ENCODE results near the gene HMX2.
A peak's percentile ranks its signal among the peaks of the same experiment; 100 is the strongest.
"Not testable (repeated sequence)": the region's sequence is repeated elsewhere in the genome, so short reads cannot be mapped to it uniquely, and the experiment has no call there.

HMX2 gene

DNA sequence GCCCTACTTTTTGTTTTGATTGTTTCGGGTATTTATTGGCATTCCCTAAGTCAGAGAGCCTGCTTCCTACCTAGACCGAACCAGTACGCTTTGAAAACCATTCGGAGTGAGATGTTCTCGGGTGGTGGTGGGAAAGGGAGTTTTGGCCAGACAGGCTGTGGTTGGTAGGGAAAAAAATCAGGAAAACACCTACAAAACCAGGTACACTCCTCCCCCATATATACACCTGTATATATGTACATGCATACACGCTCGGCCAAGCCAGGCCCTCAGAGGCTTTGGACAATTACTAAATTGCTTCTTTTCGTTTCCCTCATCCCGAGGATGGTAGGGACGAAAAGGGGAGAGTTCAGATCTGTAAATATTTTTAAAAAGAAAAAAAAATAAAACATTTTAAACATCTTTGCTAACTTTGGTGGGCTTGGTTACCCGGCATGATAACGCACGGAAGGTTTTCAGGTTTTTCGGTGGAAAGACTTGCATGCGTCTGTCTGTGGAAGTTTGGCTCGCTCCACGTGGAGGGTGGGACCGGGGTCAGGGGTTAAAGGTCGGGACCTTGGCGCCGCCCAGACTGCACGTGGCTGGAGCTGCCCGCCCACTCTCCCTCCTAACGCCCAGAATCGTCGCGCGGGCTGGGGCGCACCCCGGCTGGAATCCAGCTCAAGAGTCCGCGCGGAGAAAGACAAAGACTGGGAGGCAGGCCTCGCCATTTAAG lies 2.5 kb downstream of the HMX2 start:
- DNase-seq (ENCODE audit: insufficient read length, low spot score), result no peak
- no peak for FAIRE-seq

- no peak for FAIRE-seq
- DNase-seq (ENCODE audit: insufficient read length, low spot score), result no peak
Observed at GRCh38 chr10:123150986-123151736, 3.2 kb downstream of the HMX2 start.

DNA sequence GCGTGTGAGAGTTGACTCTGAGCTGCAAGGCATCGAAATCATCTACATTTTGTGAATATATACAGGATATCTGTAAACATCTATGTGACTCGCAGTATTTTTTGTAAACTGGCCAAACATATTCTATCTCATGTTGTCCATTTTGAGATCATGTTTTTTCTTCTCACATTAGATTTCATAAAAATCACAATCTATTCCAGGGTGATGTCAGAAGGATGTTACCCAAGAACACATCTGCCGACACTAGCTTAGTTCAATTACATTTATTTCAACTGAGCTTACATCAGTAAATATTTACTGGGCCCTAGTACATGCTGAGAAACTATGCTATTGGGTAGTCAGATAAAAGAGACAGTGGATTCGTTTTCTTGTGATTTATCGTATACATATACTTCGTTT lies 3.8 kb downstream of the HMX2 start:
- FAIRE-seq (no peak), DNase-seq (ENCODE audit: insufficient read length, low spot score) (no peak)

DNA sequence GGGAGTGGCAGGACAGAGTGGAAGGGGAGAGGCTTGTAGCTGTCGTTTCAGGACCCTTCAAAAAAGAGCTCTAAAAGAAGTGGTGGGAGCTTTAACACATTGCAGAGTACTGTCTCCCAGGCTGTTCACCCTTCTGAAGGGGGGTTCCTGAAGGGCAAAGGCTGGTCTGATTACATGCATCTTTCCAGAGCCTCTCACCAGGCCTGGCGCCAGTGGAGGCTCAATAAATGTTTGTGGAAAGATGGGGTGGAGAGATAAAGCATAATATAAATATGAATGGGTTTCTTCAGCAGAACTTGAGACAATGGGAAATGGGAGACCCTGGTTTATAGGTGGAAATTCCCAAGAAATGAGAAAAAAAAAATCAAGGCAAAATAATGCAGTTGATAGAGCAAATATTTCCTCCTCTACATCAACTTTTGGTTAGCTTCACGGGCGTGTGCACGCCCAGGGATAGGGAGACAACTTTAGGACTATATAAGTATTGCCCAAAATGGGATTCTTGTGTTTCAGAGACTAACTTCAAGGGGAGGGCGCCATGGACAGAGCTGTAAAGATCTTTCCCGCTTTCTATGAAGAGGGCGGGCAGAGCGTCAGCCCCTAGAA lies 5.7 kb downstream of the HMX2 start:
- no peak for FAIRE-seq

DNA sequence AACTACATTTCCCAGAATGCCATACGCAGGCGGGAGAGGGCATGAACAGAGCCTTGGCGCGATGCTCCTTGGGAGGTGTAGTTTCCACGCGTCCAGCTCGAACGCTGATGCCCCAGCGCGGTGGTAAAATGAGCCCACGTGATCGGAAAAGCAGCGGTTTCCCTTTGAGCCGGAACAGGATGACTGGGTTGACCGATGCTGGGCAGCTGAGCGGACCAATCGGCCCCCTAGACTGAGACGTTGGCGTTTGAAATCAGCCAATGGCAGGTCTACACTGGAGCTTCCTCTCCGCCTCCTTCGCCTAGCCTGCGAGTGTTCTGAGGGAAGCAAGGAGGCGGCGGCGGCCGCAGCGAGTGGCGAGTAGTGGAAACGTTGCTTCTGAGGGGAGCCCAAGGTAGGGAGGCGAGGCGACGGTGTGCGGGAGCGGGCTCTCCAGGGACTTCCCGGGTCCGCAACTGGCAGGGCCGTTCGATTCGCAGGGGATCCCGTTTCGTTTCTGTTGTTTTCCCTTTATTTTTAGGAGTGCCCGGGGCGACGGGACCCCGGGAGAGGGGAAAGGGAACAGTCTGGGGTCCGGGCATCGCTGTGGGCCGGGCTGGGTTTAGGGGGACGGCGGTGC lies 6.3 kb downstream of the HMX2 start, which contains the start of gene BUB3:
BUB3 (plus strand) TSS at position 311 of the 619 bp plus-strand sequence. CDS start 516 bp downstream, outside the sequence.
- FAIRE-seq (peak; percentile 85), DNase-seq (ENCODE audit: insufficient read length, low spot score) (peak; percentile 88)

More for the DNA sequence above, 5.7 kb downstream of the HMX2 start:
- DNase-seq (ENCODE audit: insufficient read length, low spot score), result no peak

- FAIRE-seq, result no peak
- peak; percentile 48 for DNase-seq (ENCODE audit: insufficient read length, low spot score)
Observed at GRCh38 chr10:123154711-123155505, 7.0 kb downstream of the HMX2 start.

DNA sequence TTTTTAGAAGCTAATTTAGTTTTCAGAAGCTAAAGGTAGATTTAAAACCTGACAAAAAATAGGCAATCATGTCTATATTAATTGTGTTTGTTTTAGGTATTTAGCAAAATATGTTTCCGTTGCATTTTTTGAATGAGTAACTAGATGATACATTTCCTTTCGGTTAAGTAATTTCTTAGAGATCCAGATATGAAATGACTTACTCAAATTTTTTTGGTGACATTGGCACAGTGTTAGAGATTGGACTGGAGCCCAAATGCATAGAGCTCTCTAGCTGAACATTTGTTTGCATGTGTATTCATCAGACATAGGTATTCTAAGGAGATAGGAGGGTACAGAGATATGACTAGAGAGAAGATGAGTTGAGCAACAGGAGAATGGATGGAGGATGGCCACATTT lies 8.1 kb downstream of the HMX2 start:
- no peak for FAIRE-seq
- DNase-seq (ENCODE audit: insufficient read length, low spot score), result no peak

- FAIRE-seq (no peak), DNase-seq (ENCODE audit: insufficient read length, low spot score) (no peak)
Observed at GRCh38 chr10:123157210-123157609, 9.3 kb downstream of the HMX2 start.

DNA sequence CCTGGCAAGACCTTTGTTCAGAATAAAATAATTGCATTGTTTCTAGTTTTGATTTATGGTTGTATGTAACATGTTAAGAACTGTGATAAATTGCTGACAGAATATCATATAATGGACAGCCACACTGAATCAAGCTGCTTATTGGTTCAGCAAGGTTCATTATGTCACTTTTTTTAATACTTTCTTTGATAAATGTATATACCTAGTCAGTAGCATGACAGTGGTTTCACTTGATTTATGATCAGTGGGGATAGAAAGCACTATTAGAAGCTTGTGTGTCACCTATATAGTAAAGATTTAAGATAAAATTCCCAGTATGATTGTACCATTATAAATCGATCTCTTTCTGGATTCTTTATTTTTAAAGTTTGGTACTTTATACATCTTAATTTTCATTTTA lies 10.7 kb downstream of the HMX2 start:
- DNase-seq (ENCODE audit: insufficient read length, low spot score), result no peak
- no peak for FAIRE-seq

DNA sequence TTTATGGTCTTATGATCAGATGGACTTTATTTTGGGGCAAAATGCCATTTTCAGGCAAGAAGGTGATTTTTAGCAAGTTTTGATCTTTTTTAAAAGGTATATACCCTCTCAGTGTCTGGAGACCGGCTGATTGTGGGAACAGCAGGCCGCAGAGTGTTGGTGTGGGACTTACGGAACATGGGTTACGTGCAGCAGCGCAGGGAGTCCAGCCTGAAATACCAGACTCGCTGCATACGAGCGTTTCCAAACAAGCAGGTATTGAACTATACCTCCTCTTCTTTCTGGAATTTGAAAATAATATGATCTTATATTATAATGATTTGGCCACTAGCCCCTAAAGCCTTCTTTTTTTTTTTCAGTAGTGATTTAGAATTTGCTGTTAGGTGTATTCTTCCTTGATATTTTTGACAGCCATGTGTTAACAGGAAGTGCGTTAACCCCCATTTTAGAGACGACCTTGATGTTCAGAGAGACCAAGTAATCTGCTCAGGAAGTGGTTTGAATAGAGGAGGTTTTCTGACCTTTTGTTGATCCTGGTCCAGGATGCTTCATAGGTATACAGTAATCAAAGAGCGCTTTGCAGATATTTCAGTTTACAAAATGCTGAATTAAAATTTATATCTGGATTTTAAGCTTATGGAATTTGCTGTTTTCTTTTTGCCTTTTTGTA lies 12.5 kb downstream of the HMX2 start:
- FAIRE-seq (no peak), DNase-seq (ENCODE audit: insufficient read length, low spot score) (no peak)

DNA sequence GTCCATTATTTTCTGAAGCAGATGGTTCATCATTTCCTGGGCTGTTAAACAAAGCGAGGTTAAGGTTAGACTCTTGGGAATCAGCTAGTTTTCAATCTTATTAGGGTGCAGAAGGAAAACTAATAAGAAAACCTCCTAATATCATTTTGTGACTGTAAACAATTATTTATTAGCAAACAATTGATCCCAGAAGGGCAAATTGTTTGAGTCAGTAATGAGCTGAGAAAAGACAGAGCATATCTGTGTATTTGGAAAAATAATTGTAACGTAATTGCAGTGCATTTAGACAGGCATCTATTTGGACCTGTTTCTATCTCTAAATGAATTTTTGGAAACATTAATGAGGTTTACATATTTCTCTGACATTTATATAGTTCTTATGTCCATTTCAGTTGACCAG lies 16.4 kb downstream of the HMX2 start:
- no peak for DNase-seq (ENCODE audit: insufficient read length, low spot score)
- no peak for FAIRE-seq

DNA sequence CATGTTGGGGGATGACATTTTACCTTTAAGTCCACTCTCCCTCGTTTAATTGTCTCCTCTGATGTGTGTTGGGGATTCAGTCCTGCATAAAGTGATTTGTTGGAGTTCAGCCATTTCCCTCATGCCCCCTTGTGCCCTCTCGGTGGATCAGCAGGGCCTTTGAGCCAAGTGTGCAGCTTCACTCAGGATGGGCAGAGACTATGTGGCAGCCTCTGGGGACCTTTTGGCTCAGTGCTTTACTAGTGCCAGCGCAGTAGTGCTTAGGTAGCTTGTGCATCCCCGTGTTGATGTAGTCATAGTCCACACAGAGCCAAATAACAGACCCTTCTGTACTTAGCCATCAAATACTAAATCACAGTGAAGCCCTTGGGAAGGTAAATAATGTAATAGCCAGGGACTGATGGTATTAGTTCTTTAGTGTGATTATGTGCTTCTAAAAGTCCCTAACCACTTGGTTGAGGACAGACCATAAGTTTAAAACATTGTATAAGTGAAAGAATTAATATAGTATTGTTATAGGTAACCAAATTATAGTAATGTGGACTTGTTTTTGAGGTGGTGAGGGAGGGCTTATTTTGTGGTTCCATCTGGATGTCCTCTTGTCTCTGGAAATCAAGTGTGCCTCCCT lies 17.6 kb downstream of the HMX2 start:
- no peak for FAIRE-seq
- no peak for DNase-seq (ENCODE audit: insufficient read length, low spot score)

DNA sequence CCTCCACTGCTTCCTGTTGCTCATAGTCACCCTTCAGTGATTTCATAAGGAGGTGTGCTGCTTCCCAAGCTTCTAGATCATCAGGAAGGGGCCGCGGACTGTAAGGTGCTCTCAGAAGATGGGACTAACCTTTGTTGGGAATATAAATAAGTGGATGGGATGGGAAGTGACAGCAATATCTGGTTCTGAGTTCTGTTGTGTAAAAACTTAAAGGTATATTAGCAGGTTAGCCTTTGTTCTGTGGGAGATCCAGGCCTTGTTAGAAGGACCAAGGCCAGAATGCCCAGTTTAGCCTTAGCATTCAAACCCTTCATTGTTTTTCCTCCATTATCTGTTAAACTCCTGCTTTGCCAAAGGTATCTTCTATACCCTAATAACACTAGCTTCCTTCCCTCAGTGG lies 18.7 kb downstream of the HMX2 start:
- no peak for FAIRE-seq
- no peak for DNase-seq (ENCODE audit: insufficient read length, low spot score)

DNA sequence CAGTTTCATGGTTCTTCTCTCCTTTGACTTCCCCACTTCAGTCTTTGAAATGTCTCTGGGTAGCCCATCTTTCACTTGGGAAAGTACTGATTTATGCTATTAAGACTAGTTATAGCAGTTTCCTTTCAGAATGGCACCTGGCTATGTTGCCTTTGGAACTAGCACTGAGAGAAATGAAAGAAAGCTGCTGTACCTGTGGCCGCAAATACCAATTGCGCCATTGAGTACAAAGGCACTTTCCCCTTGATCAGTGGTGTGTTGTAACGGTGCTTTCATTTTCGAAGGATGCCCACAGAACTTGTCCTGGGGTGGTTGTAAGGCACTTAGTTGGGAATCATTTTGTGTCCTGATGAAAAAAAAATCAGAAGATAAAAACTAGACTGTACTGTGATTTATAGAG lies 23.0 kb downstream of the HMX2 start:
- DNase-seq (ENCODE audit: insufficient read length, low spot score), result no peak
- no peak for FAIRE-seq

DNA sequence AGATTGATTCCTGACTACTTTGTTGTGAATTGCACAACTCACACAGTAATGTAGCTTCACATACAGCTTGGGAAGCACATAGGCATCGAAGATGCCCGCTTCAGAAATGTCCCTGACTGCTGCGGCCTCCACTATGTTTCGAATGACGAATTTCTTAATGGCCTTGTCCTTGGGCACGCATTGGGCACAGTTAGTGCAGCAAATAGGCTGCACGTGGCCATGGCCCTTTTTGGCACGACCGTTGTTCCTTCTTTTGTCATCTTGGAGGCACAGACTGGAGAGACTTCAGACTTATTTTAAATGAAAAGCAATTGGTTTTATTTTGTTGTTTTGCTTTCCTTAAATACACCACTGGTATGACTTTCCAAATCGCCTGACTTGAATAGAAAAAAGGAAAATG lies 23.7 kb downstream of the HMX2 start:
- DNase-seq (ENCODE audit: insufficient read length, low spot score); FAIRE-seq: not testable (repeated sequence)

- DNase-seq (ENCODE audit: insufficient read length, low spot score), result no peak
- no peak for FAIRE-seq
Observed at GRCh38 chr10:123175389-123176387, 27.8 kb downstream of the HMX2 start.

- FAIRE-seq; DNase-seq (ENCODE audit: insufficient read length, low spot score): not testable (repeated sequence)
Observed at GRCh38 chr10:123178390-123178789, 30.5 kb downstream of the HMX2 start.
